ENCODE results near the gene EYS.
"Not testable (repeated sequence)": the region's sequence is repeated elsewhere in the genome, so short reads cannot be mapped to it uniquely, and the experiment has no call there.

EYS gene

GRCh38 chr6:64062960-64063683 lies 1643.9 kb downstream of the EYS start:
- no peak for DNase-seq (ENCODE audit: low spot score)

- DNase-seq (ENCODE audit: low spot score): no peak
Observed at GRCh38 chr6:64054861-64055260, 1652.2 kb downstream of the EYS start.

- no peak for DNase-seq (ENCODE audit: low spot score)
Observed at GRCh38 chr6:64050590-64050989, 1656.4 kb downstream of the EYS start.

DNA sequence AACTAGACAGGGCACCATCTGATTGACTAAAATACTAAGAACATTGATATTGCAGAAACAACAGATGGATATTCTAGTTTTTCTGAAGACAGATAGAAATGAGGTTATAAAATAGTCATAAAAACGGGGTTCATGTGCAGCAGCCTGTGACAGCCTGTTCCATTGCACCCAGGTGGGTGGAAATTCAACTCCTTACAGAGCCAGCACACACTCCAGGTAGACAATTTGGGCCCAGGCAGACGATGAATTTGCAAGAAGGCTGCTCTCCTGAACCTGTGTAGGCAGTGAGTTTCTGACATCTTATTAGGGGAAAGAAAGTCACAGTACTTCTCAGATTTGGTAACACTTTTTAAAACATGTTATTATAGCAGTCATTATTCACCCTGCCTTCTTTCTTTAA lies 1657.3 kb downstream of the EYS start:
- no peak for DNase-seq (ENCODE audit: low spot score)

DNA sequence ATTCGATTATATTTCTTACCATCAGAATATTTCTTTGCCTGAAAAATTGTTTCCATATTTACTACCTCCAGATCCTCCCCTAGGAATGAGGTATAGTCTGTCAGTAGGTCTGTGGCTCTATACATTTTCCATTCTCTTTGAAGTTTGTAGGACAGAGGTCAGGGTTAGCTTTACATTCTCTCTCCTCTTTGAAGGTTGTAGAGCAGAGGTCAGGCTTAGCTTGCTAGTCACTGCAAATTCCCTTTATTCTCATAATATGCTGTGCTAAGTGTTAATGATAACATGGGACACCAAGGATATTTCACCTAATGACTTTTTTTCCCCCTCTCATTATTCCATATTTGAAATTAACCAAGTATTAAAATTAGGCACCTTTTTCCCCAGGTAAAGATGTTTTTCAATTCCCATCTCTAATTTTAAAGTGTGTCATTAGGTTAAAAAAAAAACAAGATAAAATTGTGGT lies 1660.2 kb downstream of the EYS start:
- DNase-seq (ENCODE audit: low spot score): no peak

DNA sequence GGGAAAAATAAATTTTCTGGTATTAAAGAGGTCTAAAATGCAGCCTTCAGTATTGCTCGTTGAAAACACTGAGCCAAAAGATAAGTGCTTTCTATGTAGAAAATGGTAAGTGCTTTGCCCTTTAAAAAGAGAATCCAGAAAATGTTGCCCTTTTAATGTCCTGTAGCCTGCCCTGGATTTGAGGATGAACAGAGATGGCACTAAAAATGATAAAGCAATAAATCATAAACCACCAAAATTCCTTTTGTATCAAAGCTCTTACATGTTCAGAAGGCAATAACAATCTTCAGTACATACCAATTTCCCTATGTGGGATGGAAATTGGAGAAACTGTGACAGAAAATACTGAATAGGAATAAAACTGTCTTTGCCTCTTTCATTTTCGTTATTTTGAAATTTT lies 1665.7 kb downstream of the EYS start:
- no peak for DNase-seq (ENCODE audit: low spot score)

GRCh38 chr6:64040113-64040512 lies 1666.9 kb downstream of the EYS start:
- DNase-seq (ENCODE audit: low spot score): no peak

GRCh38 chr6:64037427-64037826 lies 1669.6 kb downstream of the EYS start:
- DNase-seq (ENCODE audit: low spot score): no peak

DNA sequence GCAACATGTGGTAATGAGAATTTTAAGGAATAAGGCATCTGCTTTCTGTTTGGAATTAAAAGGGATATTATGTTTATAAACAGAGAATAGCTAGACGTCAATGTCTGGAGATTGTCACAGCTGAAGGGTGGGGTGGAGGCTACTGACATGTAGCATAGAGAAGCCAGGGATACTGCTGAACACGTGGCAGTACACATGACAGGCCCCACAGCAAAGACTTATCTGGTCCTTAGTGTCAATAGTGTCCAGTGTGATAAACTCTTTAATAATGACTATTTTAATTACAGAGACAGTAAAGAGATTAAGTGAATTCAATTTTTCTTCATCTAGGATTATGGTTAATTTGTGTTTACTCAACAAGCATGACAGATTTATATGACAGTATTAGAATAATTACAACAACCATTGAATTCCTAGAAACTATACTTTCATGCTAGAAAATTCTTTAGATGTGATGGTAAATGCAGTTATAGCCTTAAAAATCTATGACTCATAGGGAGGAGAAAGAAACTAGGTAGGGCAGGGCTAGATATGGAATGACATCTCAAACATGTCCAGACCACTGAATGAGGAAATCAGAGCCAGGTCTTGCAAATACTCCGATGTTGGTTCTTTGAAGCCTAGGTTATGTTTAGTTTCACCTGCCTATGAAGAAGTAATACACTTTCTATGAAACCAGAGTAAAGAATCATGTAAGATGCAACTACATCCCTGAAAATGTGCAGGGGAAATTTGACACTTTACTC lies 1671.9 kb downstream of the EYS start:
- peak; percentile 21 for DNase-seq (ENCODE audit: low spot score)

- no peak for DNase-seq (ENCODE audit: low spot score)
Observed at GRCh38 chr6:64034291-64034690, 1672.7 kb downstream of the EYS start.

DNA sequence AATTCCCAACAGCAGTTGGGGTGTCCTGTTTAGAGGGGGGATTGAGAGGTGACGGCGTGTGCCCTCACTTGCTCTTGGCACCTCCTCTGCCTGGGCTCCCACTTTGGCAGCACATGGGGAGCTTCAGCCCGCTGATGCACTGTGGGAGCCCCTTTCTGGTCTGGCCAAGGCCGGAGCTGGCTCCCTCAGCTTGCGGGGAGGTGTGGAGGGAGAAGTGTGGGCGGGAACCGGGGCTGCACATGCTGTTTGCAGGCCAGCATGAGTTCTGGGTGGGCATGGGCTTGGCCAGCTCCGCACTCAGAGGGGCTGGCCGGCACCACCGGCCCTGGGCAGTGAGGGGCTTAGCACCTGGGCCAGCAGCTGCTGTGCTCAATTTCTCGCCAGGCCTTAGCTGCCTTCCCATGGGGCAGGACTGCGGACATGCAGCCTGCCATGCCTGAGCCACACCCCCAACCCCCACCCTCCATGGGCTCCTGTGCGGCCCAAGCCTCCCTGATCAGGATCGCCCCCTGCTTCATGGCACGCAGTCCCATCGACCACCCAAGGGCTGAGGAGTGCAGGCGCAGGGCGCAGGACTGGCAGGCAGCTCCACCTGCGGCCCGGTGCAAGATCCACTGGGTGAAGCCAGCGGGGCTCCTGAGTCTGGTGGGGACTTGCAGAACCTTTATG lies 1675.9 kb downstream of the EYS start:
- not testable (repeated sequence) for DNase-seq (ENCODE audit: low spot score)

- DNase-seq (ENCODE audit: low spot score): no peak
Observed at GRCh38 chr6:64023693-64024092, 1683.3 kb downstream of the EYS start.

DNA sequence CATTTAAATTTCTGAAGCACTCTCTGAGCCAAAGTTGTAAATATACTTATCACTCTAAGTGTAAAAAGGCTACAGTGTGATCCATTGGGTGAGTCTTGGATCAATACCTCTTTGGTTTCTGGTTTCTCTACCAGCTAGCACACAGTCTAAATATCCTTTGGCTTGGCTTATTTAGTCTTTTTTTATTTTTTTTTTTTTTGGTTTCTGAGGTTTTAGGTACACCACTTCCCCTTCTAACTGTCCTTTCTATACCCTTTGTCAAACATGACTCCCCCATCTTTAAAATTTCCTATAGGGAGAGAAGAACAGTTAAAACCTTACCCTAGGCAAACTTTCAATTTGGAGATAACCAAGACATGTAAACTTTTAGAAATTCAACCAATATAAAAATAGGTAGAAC lies 1692.4 kb downstream of the EYS start:
- DNase-seq (ENCODE audit: low spot score): no peak

DNA sequence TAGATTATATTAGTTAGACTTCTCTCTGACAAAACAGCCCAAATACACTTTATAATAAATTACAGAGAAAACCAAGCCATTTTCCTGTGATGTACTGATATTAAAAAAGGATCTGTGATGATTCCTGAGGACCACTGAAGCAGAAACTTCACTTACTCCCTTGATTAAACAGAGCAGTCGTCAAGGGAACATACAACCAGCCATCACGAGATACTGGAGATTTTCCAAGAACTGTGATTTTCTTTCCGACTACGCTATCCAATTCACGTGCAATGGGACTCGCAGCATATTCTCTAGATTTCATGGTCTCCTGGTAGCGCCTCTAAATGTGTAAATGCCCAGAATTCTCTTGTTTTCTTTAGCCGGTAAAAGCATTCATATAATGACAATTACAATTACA lies 1694.0 kb downstream of the EYS start:
- peak; percentile 3 for DNase-seq (ENCODE audit: low spot score)

- DNase-seq (ENCODE audit: low spot score): peak; percentile 83
Observed at GRCh38 chr6:64012351-64013001, 1694.5 kb downstream of the EYS start.

GRCh38 chr6:64010666-64011065 lies 1696.4 kb downstream of the EYS start:
- no peak for DNase-seq (ENCODE audit: low spot score)

DNA sequence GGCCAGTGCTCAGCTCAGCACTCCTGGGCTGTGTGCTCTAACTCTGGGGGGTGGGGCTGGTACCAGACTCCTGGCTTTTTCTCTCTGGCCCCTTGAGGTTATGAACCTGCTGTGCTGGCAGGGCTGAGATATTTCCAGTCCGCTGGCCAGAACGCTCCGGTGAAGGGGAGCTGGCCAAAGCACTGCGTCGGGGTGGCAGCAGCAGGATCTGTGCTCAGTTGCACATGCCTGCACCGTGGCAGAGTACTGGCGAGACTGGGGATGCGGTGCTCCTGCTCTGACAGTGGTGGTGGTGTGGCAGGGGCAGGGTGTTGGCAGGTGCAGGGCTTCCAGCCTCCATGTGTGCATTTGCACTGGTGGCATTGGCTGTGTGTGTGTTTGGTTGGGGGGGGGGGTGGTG lies 1697.0 kb downstream of the EYS start:
- no peak for DNase-seq (ENCODE audit: low spot score)

GRCh38 chr6:64006246-64006645 lies 1700.8 kb downstream of the EYS start:
- DNase-seq (ENCODE audit: low spot score): no peak

DNA sequence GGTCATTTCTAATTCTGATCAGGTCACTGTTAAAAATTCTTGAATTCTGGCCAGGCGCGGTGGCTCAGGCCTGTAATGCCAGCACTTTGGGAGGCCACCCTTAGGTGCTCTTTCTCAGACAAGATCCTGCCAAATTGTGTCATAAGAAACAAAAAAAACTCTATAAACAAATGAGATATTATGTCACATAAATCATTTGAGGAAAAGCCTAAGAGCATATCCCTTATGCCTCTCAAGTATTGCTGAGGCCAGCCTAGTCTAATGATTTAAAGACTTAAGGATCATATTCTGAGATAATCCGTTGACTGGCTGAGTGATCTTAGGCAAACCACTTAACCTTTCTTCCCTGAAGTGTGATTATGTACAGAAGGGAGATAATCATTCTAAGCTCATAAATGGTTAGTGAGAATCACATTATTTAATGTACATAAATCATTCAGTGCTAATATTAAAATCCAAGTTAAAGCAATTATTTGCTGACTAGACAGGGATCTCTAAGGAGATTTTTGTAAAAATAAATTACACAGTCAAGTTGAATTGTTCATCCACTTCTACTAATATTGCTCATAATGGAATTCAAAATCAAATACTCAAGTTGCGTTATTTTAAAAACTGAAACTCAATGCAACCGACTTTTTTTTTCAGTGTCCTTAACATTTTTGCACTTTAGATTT lies 1706.1 kb downstream of the EYS start:
- DNase-seq (ENCODE audit: low spot score): no peak

GRCh38 chr6:63999613-64000012 lies 1707.4 kb downstream of the EYS start:
- no peak for DNase-seq (ENCODE audit: low spot score)

- DNase-seq (ENCODE audit: low spot score): no peak
Observed at GRCh38 chr6:63998991-63999390, 1708.0 kb downstream of the EYS start.

GRCh38 chr6:63997734-63998133 lies 1709.3 kb downstream of the EYS start:
- no peak for DNase-seq (ENCODE audit: low spot score)
